Activated naive CD4-positive, alpha-beta T cell (primary cell): Measurements from ENCODE around the gene GRXCR1.

Source experiments
- DNase-seq, 4 experiments: peaks; one replicate each; lab custom pipeline; 2025; lab: John Stamatoyannopoulos, UW

Gene GRXCR1

GRCh38 chr4:42928582-42928981, 36.1 kb downstream of the GRXCR1 start:
- no peak for DNase-seq

GRCh38 chr4:42942216-42942615, 49.7 kb downstream of the GRXCR1 start:
- DNase-seq, result no peak

- DNase-seq, result no peak
Observed at GRCh38 chr4:42945874-42946273, 53.4 kb downstream of the GRXCR1 start.

- DNase-seq, result no peak
Observed at GRCh38 chr4:42953321-42953720, 60.8 kb downstream of the GRXCR1 start.

GRCh38 chr4:42954963-42955669, 62.6 kb downstream of the GRXCR1 start:
- DNase-seq, result no peak

- DNase-seq, result no peak
Observed at GRCh38 chr4:42955746-42956505, 63.4 kb downstream of the GRXCR1 start.

GRCh38 chr4:42965326-42965725, 72.8 kb downstream of the GRXCR1 start:
- DNase-seq, result no peak

- DNase-seq, result no peak
Observed at GRCh38 chr4:42985976-42986375, 93.5 kb downstream of the GRXCR1 start.

- DNase-seq, result no peak
Observed at GRCh38 chr4:42995343-42995944, 102.9 kb downstream of the GRXCR1 start.

GRCh38 chr4:43008793-43009192, 116.3 kb downstream of the GRXCR1 start:
- no peak for DNase-seq

- DNase-seq, result no peak
Observed at GRCh38 chr4:43014256-43014655, 121.7 kb downstream of the GRXCR1 start.

GRCh38 chr4:43041632-43042031, 149.1 kb downstream of the GRXCR1 start:
- no peak for DNase-seq

GRCh38 chr4:43047058-43047457, 154.5 kb downstream of the GRXCR1 start:
- no peak for DNase-seq

- DNase-seq, result no peak
Observed at GRCh38 chr4:43048570-43048969, 156.1 kb downstream of the GRXCR1 start.

GRCh38 chr4:43049326-43049725, 156.8 kb downstream of the GRXCR1 start:
- no peak for DNase-seq

- DNase-seq, result no peak
Observed at GRCh38 chr4:43066415-43066814, 173.9 kb downstream of the GRXCR1 start.

GRCh38 chr4:43071069-43071468, 178.6 kb downstream of the GRXCR1 start:
- DNase-seq, result no peak
